NCI-H2081 treated with DMSO at 0.1 percent for 48 hours (cell line): ENCODE results near the gene ZNF597.

Experiments used
- DNase-seq: peaks from one replicate; lab custom pipeline; 2025; lab: John Stamatoyannopoulos, UW

ZNF597 gene

GRCh38 chr16:3443108-3444031 is at the start of gene ZNF597, which contains the start of gene NAA60:
TSS of gene ZNF597 (minus strand) at chr16:3443504. CDS start at chr16:3443153, 351 bp downstream.
TSS of gene NAA60 (plus strand) at chr16:3443680. CDS start at chr16:3476228, 32,548 bp downstream.
- peak; percentile 88 for DNase-seq

- DNase-seq, result no peak
Measured at GRCh38 chr16:3492356-3492755, 49.1 kb upstream of the ZNF597 start.

GRCh38 chr16:3490911-3491629 is 47.8 kb upstream of the ZNF597 start:
- DNase-seq, result no peak

GRCh38 chr16:3488801-3489200 is 45.5 kb upstream of the ZNF597 start:
- DNase-seq, result no peak

GRCh38 chr16:3487521-3488410 is 44.5 kb upstream of the ZNF597 start:
- DNase-seq, result no peak

- no peak for DNase-seq
Measured at GRCh38 chr16:3486506-3487215, 43.4 kb upstream of the ZNF597 start.

- no peak for DNase-seq
Measured at GRCh38 chr16:3485821-3486505, 42.7 kb upstream of the ZNF597 start.

- DNase-seq, result no peak
Measured at GRCh38 chr16:3485097-3485745, 41.9 kb upstream of the ZNF597 start.

- no peak for DNase-seq
Measured at GRCh38 chr16:3484318-3485096, 41.2 kb upstream of the ZNF597 start.

- no peak for DNase-seq
Measured at GRCh38 chr16:3482659-3483241, 39.4 kb upstream of the ZNF597 start.

- no peak for DNase-seq
Measured at GRCh38 chr16:3481696-3482658, 38.7 kb upstream of the ZNF597 start.

GRCh38 chr16:3480901-3481695 is 37.8 kb upstream of the ZNF597 start:
- DNase-seq, result no peak

- no peak for DNase-seq
Measured at GRCh38 chr16:3479654-3480216, 36.4 kb upstream of the ZNF597 start.

GRCh38 chr16:3478242-3478925 is 35.1 kb upstream of the ZNF597 start:
- DNase-seq, result no peak

- no peak for DNase-seq
Measured at GRCh38 chr16:3476409-3476808, 33.1 kb upstream of the ZNF597 start.
